Measurements from ENCODE around the gene CYP26C1.

CYP26C1 gene

DNA sequence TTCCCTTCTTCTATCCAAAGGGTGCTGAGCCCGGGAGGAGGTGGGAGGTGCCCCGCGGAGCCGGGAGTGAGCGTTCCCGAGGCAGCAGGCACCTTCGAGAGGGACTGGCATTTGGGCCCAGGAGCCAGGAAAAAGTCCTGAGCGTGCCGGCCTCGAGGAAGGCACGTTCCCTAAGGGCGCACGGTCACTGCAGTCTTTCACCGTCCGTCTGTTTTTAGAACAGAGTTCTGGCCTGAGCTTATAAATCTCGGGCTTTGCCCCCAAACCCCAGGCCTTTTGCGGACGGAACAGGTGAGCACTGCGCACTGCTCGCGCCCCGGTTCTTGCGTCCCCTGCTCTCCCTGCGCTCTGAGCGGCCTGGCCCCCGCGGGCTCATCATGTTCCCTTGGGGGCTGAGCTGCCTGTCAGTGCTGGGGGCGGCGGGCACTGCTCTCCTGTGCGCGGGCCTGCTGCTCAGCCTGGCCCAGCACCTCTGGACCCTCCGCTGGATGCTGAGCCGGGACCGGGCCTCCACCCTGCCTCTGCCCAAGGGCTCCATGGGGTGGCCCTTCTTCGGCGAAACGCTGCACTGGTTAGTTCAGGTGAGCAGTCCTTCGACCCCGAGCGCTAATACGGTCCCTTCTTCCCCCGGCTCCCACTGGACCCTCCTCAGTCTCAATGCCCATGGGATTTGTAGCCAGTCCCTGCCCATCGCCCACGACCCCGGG, 442 bp downstream of the CYP26C1 start:
- no peak overlapping the region for H3K27ac ChIP-seq

DNA sequence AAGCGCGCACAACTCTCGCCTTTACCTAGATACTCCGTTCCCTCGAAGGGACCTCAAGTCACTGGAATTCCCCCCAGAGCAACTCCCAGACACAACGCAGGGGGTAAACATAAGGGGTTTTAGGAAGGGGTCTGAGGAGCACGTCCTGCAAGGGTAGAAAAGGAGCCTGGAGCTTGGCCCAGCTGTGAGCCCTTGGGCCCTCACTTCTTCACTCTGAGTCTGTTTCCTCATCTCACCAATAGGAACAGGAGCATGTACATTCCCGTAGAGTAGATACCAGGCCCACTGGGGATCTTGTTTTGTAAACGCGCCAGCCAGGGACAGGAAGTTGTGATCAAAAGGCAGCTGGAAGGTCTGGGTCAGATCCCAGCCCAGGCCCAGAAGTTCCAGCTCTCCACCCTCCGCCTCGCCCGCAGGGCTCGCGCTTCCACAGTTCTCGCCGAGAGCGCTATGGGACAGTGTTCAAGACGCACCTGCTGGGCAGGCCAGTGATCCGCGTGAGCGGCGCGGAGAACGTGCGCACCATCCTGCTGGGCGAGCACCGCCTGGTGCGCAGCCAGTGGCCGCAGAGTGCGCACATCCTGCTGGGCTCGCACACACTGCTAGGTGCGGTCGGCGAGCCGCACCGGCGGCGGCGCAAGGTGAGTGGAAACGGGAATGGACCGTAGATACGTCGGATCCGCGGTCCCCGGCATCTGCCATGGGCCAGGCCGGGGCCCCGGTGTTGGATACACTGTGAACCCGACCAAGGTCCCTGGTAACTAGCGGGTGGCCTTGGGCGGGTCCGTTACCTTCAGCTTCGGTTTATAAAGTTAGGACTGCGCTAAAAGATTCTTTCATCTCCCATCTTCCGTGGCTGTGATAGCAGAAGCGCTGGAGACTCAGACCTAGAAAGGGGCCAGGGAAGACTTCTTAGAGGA, 1.3 kb downstream of the CYP26C1 start:
- TF ChIP-seq, protein P1, sequence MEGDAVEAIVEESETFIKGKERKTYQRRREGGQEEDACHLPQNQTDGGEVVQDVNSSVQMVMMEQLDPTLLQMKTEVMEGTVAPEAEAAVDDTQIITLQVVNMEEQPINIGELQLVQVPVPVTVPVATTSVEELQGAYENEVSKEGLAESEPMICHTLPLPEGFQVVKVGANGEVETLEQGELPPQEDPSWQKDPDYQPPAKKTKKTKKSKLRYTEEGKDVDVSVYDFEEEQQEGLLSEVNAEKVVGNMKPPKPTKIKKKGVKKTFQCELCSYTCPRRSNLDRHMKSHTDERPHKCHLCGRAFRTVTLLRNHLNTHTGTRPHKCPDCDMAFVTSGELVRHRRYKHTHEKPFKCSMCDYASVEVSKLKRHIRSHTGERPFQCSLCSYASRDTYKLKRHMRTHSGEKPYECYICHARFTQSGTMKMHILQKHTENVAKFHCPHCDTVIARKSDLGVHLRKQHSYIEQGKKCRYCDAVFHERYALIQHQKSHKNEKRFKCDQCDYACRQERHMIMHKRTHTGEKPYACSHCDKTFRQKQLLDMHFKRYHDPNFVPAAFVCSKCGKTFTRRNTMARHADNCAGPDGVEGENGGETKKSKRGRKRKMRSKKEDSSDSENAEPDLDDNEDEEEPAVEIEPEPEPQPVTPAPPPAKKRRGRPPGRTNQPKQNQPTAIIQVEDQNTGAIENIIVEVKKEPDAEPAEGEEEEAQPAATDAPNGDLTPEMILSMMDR (conservative IDR thresholded peaks at IDR 0.05), result no peak
- no peak for TF ChIP-seq ZFX (IDR thresholded peaks at IDR 0.05)
- H3K27ac ChIP-seq, result no peak overlapping the region

More for the DNA sequence above, 442 bp downstream of the CYP26C1 start:
- TF ChIP-seq, protein P1 (conservative IDR thresholded peaks at IDR 0.05), result no peak
- TF ChIP-seq ZFX (IDR thresholded peaks at IDR 0.05), result no peak

DNA sequence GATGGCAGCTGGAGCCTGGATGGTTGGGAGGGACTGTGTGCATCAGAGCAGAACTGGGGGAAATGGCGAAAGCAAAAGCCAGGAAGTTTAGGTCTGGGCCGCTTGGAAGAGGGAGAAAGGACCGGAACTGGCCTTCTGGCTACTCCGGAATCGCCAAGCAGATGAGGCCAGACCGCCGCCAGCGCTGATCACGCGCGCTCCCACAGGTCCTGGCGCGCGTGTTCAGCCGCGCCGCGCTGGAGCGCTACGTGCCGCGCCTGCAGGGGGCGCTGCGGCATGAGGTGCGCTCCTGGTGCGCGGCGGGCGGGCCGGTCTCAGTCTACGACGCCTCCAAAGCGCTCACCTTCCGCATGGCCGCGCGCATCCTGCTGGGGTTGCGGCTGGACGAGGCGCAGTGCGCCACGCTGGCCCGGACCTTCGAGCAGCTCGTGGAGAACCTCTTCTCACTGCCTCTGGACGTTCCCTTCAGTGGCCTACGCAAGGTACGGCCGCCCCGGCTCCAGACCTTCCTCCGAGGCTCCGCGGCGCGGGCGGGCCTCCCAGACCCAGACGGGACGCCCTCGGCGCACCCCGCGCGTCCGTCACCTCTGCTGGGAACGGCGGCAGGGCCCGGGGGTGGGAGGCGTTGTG, 2.0 kb downstream of the CYP26C1 start:
- no peak for TF ChIP-seq ZFX (IDR thresholded peaks at IDR 0.05)
- TF ChIP-seq, protein P1 (conservative IDR thresholded peaks at IDR 0.05), result no peak; the same call in 1 of the 2 replicates

DNA sequence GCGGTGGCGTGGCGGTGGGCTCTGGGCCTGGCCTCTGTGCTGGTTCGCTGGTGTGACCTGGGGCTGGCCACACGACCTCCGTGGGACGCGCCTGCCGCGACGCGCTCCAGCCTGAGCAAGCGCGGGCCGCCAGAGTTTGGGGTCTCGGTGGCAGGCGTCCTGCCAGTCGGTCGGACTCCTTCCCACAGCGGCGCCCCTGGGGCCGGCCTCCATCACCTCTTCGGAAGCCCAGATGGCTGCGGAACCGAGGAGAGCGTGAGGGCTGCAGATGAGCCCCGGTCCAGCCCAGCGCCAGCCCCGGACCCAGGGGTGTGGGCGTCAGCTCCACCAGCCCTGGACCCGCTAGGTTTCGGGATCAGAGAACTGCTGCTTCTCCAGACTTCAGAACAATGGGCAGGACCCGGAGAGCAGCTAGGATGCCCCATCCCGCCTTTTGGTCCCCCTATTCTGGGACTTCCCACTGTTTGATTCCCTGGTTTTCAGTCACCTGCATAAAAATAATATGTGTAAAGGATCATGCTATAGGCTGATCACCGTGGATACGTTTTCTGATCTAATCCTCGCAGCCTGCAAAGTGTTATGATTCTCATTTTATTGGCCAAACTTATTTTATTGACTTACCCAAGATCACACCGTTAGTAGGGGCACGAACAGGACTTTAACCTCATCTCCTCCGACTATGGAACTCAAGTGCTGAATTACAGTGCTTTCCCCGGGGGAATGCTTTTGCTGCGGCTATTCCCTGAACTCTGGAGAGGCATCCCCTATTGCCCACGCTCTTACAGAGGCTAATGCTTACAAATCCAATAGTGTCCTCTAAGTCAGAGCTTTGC, 2.8 kb downstream of the CYP26C1 start:
- H3K27ac ChIP-seq, result no peak overlapping the region
- TF ChIP-seq, protein P1 (conservative IDR thresholded peaks at IDR 0.05), result no peak
- TF ChIP-seq ZFX (IDR thresholded peaks at IDR 0.05), result no peak

More for the DNA sequence above, 2.0 kb downstream of the CYP26C1 start:
- H3K27ac ChIP-seq, result no peak overlapping the region

DNA sequence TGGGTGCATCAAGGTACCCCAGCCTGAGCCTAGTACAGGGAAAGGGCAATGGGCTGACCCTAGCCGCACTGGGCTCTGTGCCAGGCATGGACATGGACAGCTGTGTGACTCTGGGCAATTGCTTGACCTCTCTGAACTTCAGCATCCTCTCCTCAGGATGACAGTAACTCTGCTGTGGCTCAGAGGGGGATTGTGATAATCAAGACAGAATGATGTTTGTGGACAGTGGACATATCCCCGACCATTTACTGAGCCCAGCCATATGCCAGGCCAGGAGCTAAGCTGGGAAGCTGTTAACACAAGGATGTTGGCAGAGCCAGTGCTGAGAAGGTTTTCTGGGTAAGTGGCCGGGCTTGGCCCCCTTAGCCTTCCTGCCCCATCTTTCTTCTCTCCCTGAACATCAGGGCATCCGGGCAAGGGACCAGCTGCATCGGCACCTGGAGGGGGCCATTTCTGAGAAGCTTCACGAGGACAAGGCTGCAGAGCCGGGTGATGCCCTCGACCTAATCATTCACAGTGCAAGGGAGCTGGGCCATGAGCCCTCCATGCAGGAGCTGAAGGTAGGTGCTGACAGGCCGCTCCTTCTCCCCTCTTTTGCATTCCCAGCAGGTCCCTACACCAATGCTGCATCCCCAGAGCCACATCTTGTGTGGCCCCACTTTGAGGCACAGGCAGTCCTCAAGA, 3.5 kb downstream of the CYP26C1 start:
- H3K27ac ChIP-seq, result no peak overlapping the region
- no peak for TF ChIP-seq ZFX (IDR thresholded peaks at IDR 0.05)
- TF ChIP-seq, protein P1 (conservative IDR thresholded peaks at IDR 0.05), result no peak

DNA sequence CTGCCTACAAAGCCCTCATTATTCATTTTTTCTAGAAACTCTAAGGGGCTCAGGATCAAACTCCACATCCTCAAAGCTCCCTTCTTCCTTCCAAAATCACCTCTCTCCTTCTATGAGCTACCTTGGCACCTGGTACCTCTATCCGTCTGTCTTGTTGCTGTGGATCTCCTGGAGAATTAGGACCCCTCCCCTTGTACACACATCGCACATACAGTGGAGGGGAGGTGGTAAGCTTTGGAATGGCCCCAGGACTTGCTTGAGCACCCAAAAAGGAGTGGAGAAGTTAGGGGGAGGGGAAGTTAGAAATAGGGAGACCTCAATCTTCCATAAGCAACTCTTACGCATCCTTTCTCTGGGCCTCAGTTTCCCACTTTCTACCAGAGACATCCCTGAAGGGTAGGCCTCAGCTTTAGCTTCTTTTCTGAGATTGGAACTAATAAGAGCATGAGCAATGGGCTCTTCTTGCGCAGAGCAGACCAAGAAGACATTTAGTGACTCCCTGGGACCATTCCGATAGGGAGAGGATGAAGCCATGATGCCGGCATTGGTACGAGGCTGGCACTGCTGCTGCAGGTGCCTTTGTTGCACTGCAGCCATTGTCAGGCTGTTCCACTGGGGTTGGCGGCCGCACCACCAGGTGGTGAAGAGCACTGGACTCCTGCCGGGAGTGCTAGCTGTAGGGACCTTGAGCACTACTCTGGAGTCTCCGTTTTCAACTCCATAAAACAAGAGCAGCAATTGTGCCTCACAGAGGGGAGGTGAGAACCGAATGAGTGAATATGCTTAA, 4.5 kb downstream of the CYP26C1 start:
- H3K27ac ChIP-seq, result no peak overlapping the region
- TF ChIP-seq, protein P1 (conservative IDR thresholded peaks at IDR 0.05), result no peak
- TF ChIP-seq ZFX (IDR thresholded peaks at IDR 0.05), result no peak

All from C4-2B (cell line).